NCI-H524 treated with DMSO at 0.1 percent for 48 hours (cell line): Measurements from ENCODE around the gene PCED1B.
"Not testable (repeated sequence)": the region's sequence is repeated elsewhere in the genome, so short reads cannot be mapped to it uniquely, and the experiment has no call there.

ENCODE experiments used
- DNase-seq: peaks from one replicate; lab custom pipeline; 2025; lab: John Stamatoyannopoulos, UW

The PCED1B gene

GRCh38 chr12:47209014-47209413 lies 129.6 kb downstream of the PCED1B start:
- no peak for DNase-seq

GRCh38 chr12:47210776-47211175 lies 131.4 kb downstream of the PCED1B start:
- DNase-seq: no peak

GRCh38 chr12:47212701-47213039 lies 133.2 kb downstream of the PCED1B start:
- DNase-seq: no peak

- DNase-seq: no peak
These were observed 134.0 kb downstream of the PCED1B start for GRCh38 chr12:47213396-47213795.

GRCh38 chr12:47214001-47214619 lies 134.7 kb downstream of the PCED1B start:
- DNase-seq: no peak

- no peak for DNase-seq
These were observed 135.3 kb downstream of the PCED1B start for GRCh38 chr12:47214771-47215170.

- DNase-seq: no peak
These were observed 136.8 kb downstream of the PCED1B start for GRCh38 chr12:47216150-47216677.

GRCh38 chr12:47217595-47217869 lies 138.1 kb downstream of the PCED1B start:
- DNase-seq: not testable (repeated sequence)

GRCh38 chr12:47218191-47218654 lies 138.8 kb downstream of the PCED1B start:
- DNase-seq: no peak

- DNase-seq: no peak
These were observed 139.8 kb downstream of the PCED1B start for GRCh38 chr12:47219243-47219642.

- no peak for DNase-seq
These were observed 142.0 kb downstream of the PCED1B start for GRCh38 chr12:47221256-47222023.

GRCh38 chr12:47222520-47223030 lies 143.2 kb downstream of the PCED1B start:
- DNase-seq: no peak

- no peak for DNase-seq
These were observed 143.8 kb downstream of the PCED1B start for GRCh38 chr12:47223031-47223847.

GRCh38 chr12:47223848-47224213 lies 144.4 kb downstream of the PCED1B start:
- DNase-seq: no peak

- DNase-seq: no peak
These were observed 145.2 kb downstream of the PCED1B start for GRCh38 chr12:47224563-47225133.

GRCh38 chr12:47225356-47225755 lies 145.9 kb downstream of the PCED1B start:
- DNase-seq: no peak

GRCh38 chr12:47226199-47226598 lies 146.8 kb downstream of the PCED1B start:
- no peak for DNase-seq

GRCh38 chr12:47228802-47229201 lies 149.4 kb downstream of the PCED1B start:
- DNase-seq: no peak

- DNase-seq: no peak
These were observed 152.0 kb downstream of the PCED1B start for GRCh38 chr12:47231456-47231855.

GRCh38 chr12:47234576-47235141 lies 155.2 kb downstream of the PCED1B start:
- DNase-seq: no peak

GRCh38 chr12:47235258-47236040 lies 156.0 kb downstream of the PCED1B start:
- DNase-seq: no peak
